Lower lobe of right lung (tissue), 2 donors: ENCODE data around the gene HOXD8. TPM values are rescaled to one million over a fixed set of nuclear protein-coding genes. Genes with fewer than 3 reads are reported as not detected.

ENCODE experiments used
- ATAC-seq, 2 donors: fragments of 200-7000 bp; cut with Tn5 transposase; one replicate each; pipeline ENCODE4 v1.9.1; 2020 to 2022; ENCODE audit warnings: mild to moderate bottlenecking in 2 of 2, moderate library complexity in 2 of 2
- DNase-seq: peaks from one replicate; pipeline ENCODE4 v3.0.0-alpha.2; 2020
- H3K27ac ChIP-seq: fragments of 200-600 bp; one replicate; pipeline ENCODE4 v1.8.0; 2022
- H3K27me3 ChIP-seq: fragments of 200-600 bp; one replicate; pipeline ENCODE4 v1.8.0; 2022; ENCODE audit warnings: low read depth
- H3K36me3 ChIP-seq: fragments of 200-600 bp; one replicate; pipeline ENCODE4 v1.8.0; 2022; ENCODE audit warnings: mild to moderate bottlenecking
- H3K4me1 ChIP-seq: fragments of 200-600 bp; one replicate; pipeline ENCODE4 v1.8.0; 2022
- H3K4me3 ChIP-seq: fragments of 200-600 bp; one replicate; pipeline ENCODE4 v1.8.0; 2022; ENCODE audit warnings: mild to moderate bottlenecking
- H3K9me3 ChIP-seq: fragments of 200-600 bp; one replicate; pipeline ENCODE4 v1.8.0; 2022
- intact Hi-C: fragments of 100-400 bp; cut with DNase I; formaldehyde crosslinking; loops from one replicate; pipeline ENCODE4 v1.11.0; 2022
- total RNA-seq: library from RNA; stranded (reverse); fragmentation: NEBNext Ultra II Directional; extraction: Animal tissue kit (Norgen Biotek cat#: 25700); gene quantifications from one replicate; pipeline ENCODE4 v1.2.1, GENCODE V29; 2021
- TF ChIP-seq, protein P1 (sequence below): fragments of 200-600 bp; IDR thresholded peaks from one replicate; pipeline ENCODE4 v1.8.0; 2022; ENCODE audit warnings: antibody characterized with exemption, mild to moderate bottlenecking
- donor health status: DM: no; HTN: yes; CAD: no; lungs with severe emphysema.

HOXD8 gene
- total RNA-seq, 1 donor from 2014 or later, result 2.3 TPM

DNA sequence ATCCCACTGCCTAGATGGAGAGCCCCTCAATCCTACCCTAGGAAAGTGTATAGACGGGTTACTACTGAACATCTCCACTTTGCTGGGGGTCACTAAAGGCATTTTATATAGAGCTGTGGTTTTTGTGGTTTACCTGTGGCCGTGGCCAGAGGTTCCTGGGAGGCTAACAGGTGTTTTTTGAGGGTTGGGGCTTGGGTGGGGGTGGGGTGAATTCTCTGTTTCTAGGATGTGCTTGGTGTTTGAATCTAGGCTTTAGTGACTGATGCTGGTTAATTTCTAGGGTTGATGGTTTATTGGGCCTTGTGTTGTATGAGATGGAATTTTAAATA lies 7.7 kb downstream of the HOXD8 start:
- Histone ChIP-seq H3K27me3 (peaks cover 99% of the 10 kb centered on the region), H3K27ac (no peak overlapping the region), H3K4me1 (peaks cover 31% of the 10 kb centered on the region), H3K9me3 (no peaks in the 10 kb centered on the region), H3K4me3 (peak overlapping the region; percentile 39), H3K36me3 (no peaks in the 10 kb centered on the region)
- intact Hi-C loops, result loop anchor here (10.0 kb wide), 1 partner anchor 418 kb away; no protein-coding TSS in a partner anchor
- TF ChIP-seq, protein P1, sequence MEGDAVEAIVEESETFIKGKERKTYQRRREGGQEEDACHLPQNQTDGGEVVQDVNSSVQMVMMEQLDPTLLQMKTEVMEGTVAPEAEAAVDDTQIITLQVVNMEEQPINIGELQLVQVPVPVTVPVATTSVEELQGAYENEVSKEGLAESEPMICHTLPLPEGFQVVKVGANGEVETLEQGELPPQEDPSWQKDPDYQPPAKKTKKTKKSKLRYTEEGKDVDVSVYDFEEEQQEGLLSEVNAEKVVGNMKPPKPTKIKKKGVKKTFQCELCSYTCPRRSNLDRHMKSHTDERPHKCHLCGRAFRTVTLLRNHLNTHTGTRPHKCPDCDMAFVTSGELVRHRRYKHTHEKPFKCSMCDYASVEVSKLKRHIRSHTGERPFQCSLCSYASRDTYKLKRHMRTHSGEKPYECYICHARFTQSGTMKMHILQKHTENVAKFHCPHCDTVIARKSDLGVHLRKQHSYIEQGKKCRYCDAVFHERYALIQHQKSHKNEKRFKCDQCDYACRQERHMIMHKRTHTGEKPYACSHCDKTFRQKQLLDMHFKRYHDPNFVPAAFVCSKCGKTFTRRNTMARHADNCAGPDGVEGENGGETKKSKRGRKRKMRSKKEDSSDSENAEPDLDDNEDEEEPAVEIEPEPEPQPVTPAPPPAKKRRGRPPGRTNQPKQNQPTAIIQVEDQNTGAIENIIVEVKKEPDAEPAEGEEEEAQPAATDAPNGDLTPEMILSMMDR, result no peak
- no peak for DNase-seq
- ATAC-seq, result no peak

DNA sequence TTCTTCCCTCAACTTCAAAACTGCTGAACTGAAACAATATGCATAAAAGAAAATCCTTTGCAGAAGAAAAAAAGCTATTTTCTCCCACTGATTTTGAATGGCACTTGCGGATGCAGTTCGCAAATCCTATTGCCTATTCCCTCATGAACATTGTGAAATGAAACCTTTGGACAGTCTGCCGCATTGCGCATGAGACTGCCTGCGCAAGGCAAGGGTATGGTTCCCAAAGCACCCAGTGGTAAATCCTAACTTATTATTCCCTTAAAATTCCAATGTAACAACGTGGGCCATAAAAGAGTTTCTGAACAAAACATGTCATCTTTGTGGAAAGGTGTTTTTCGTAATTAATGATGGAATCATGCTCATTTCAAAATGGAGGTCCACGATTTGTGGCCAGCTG lies 8.4 kb downstream of the HOXD8 start:
- H3K36me3 ChIP-seq, result no peaks in the 10 kb centered on the region
- H3K4me3 ChIP-seq, result no peak overlapping the region
- DNase-seq (no peak), ATAC-seq (no peak)
- H3K4me1 ChIP-seq, result peaks cover 25% of the 10 kb centered on the region
- no peaks in the 10 kb centered on the region for H3K9me3 ChIP-seq
- no peak overlapping the region for H3K27ac ChIP-seq
- H3K27me3 ChIP-seq, result peaks cover 99% of the 10 kb centered on the region
- TF ChIP-seq, protein P1, result no peak
- intact Hi-C loops, result loop anchor here (10.0 kb wide), 1 partner anchor 417 kb away; no protein-coding TSS in a partner anchor

- Histone ChIP-seq H3K36me3 (no peaks in the 10 kb centered on the region), H3K27ac (no peak overlapping the region), H3K4me1 (peaks cover 25% of the 10 kb centered on the region), H3K9me3 (no peaks in the 10 kb centered on the region), H3K27me3 (peaks cover 99% of the 10 kb centered on the region), H3K4me3 (no peak overlapping the region)
- no peak for DNase-seq
- intact Hi-C loops, result loop anchor here (10.0 kb wide), 1 partner anchor 416 kb away; no protein-coding TSS in a partner anchor
- no peak for ATAC-seq
- TF ChIP-seq, protein P1, result no peak
Measured at GRCh38 chr2:176138526-176138922, 9.0 kb downstream of the HOXD8 start.

DNA sequence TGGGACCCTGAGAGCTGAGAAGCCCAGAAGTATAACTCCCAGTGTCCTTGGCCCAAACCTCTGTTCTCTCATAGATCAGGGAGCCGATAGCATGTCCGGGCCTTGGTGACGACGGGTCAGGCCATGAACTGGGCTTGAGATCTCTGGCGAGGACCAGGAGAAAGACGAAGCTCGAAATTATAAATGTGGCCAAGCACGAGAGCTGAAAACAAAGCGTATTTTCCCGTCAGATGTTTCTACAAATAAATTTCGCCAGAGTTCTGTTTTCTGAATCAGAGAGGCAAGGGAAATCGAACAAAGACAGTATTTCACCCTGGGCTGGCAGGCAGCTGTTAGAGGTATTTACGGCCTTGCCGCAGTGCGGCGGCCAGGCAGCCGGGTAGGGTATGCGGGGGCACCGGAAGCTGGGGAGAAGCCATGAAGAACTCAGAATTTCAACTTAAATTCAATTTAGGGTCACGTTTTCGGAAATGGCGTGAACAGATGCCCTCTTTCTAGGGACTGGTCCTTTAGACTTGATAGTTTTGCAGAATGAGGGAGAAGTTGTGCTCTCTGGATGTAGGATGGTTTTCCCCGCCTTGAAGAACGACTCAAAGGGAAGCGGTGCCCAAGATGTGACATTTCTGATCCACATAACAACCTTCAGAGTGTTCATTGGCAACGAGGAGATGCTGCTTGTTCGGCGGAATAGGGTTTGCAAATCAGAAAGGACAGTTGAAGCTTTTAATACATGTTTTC lies 9.6 kb downstream of the HOXD8 start:
- TF ChIP-seq, protein P1, result no peak
- no peak for DNase-seq
- Histone ChIP-seq H3K4me3 (no peak overlapping the region), H3K36me3 (no peaks in the 10 kb centered on the region), H3K4me1 (peaks cover 25% of the 10 kb centered on the region), H3K27ac (no peak overlapping the region), H3K9me3 (no peaks in the 10 kb centered on the region), H3K27me3 (peaks cover 99% of the 10 kb centered on the region)
- no peak for ATAC-seq
- intact Hi-C loops, result loop anchor here (10.0 kb wide), 1 partner anchor 416 kb away; no protein-coding TSS in a partner anchor

DNA sequence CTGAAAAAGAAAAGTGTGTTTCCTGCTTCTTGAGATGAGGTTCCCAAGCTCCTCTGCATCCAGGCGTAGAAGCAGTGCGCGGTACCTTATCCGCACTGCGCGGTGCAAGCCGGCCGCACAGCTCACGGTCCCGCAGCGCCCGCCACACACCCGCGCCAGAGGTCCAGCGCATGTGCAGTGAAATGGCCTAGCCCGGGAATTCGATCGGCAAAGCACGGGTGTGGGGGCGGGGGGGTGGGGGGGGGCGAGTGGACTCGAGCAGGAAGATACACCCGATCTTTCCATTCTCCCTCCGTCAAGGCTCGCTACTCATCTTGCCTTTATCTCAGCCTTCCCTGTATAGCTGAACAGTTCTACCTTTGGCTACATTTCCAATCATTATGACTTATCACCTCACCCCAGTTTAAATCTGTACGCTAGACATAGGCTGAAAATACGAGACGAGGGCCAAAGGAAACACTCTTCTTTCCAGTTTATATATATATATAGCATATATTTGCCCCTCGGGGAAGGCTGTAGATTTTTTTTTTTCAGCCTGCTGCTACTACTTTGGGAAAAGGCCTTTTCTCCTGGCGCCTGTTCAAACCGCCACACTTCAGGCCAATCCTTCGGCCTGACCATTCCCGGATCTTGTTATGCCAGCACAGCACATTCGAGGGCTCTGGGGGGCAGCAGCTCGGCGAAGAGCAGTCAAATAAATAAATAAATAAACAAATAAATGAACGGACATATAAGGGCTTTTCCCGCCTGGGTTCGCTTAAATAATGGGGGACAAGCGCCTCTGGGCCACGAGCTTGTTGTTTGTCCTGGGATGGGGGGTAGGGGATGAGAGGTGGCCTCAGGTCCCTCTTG lies 10.4 kb downstream of the HOXD8 start:
- DNase-seq, result no peak
- Histone ChIP-seq H3K27ac (no peak overlapping the region), H3K4me3 (peak overlapping the region; percentile 53), H3K27me3 (peaks cover 99% of the 10 kb centered on the region), H3K9me3 (no peaks in the 10 kb centered on the region), H3K36me3 (no peaks in the 10 kb centered on the region), H3K4me1 (peaks cover 25% of the 10 kb centered on the region)
- ATAC-seq, result no peak
- intact Hi-C loops, result loop anchor here (10.0 kb wide), 2 partner anchors 315 to 415 kb away; no protein-coding TSS in a partner anchor
- TF ChIP-seq, protein P1, result no peak
